ENCODE measurements around the gene USP49.

USP49 gene

DNA sequence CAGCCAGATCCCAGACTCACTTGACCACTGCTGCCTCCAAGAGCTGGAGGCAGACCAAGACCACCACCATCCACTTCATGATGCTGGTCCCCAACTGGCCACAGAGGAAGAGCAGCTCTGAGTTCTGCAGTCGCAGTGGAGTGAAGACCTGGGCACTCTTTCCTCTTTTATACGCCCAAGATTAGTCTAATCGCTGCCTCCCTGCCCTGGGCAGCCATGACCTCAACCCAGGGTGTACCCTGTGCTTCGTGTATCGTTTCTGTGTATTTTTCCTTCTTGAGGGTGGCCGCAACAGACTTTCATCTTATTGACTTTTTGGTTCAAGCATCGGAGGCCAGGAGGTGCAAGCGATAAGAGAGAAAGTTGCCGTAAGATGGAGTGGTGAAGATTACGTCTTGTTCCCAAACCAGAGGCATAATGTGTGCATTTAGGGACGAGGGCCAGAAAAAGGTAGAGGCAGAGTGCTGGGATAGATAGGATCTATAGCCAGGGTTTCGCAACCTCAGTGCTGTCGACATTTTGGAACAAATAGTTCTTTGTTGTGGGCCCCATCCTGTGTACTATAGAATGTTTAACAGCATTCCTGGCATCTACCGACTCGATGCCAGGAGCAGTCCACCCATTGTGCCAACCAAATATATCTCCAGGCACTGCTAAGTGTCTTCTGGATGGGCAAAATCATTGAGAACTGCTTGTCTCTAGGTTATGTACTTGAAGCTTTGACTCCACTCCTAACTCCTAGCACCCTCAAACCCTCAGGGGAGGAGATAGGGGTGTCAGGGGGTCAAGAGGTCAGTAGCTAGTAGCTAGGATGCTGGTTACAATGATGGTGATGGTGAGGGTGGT, 147.7 kb downstream of the USP49 start, which contains the start of gene PGC:
TSS of gene PGC (minus strand) at position 142 of the 846 bp plus-strand sequence. CDS start at position 79, 63 bp downstream.
- no peak within 1 kb of the TSS for H3K9ac ChIP-seq (ENCODE audit: low read length)
- TF ChIP-seq, protein P1, sequence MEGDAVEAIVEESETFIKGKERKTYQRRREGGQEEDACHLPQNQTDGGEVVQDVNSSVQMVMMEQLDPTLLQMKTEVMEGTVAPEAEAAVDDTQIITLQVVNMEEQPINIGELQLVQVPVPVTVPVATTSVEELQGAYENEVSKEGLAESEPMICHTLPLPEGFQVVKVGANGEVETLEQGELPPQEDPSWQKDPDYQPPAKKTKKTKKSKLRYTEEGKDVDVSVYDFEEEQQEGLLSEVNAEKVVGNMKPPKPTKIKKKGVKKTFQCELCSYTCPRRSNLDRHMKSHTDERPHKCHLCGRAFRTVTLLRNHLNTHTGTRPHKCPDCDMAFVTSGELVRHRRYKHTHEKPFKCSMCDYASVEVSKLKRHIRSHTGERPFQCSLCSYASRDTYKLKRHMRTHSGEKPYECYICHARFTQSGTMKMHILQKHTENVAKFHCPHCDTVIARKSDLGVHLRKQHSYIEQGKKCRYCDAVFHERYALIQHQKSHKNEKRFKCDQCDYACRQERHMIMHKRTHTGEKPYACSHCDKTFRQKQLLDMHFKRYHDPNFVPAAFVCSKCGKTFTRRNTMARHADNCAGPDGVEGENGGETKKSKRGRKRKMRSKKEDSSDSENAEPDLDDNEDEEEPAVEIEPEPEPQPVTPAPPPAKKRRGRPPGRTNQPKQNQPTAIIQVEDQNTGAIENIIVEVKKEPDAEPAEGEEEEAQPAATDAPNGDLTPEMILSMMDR (IDR thresholded peaks at IDR 0.05; ENCODE audit: insufficient read depth, low read length, poor library complexity, severe bottlenecking) = no peak
- no peak for TF ChIP-seq EZH2phosphoT487 (conservative IDR thresholded peaks at IDR 0.05; ENCODE audit: low read length)

GRCh38 chr6:41746107-41746506, 149.1 kb downstream of the USP49 start:
- H3K79me2 ChIP-seq (ENCODE audit: insufficient read depth, low read length) = no peaks in the 10 kb centered on the region
- TF ChIP-seq EZH2phosphoT487 (conservative IDR thresholded peaks at IDR 0.05; ENCODE audit: low read length) = no peak
- TF ChIP-seq, protein P1 (IDR thresholded peaks at IDR 0.05; ENCODE audit: insufficient read depth, low read length, poor library complexity, severe bottlenecking) = no peak
- no peak overlapping the region for H3K9ac ChIP-seq (ENCODE audit: low read length)
- H3K36me3 ChIP-seq (ENCODE audit: low read length) = no peaks in the 10 kb centered on the region
- no peak overlapping the region for H3K4me3 ChIP-seq (ENCODE audit: insufficient read depth, low read length, poor library complexity, severe bottlenecking)
- H3K4me2 ChIP-seq (ENCODE audit: low read depth, low read length, poor library complexity, severe bottlenecking) = no peak overlapping the region
- no peak overlapping the region for H3K27ac ChIP-seq (ENCODE audit: low read depth, low read length)
- no peaks in the 10 kb centered on the region for H3K27me3 ChIP-seq (ENCODE audit: low read length)
- no peaks in the 10 kb centered on the region for H3K9me2 ChIP-seq (replicated peaks; ENCODE audit: insufficient read depth, low read length)
- H3K9me3 ChIP-seq (ENCODE audit: insufficient read depth, low read length) = no peaks in the 10 kb centered on the region
- H2AFZ ChIP-seq (ENCODE audit: low read depth, low read length, severe bottlenecking) = no peak overlapping the region
- no peaks in the 10 kb centered on the region for H3F3A ChIP-seq (ENCODE audit: insufficient read depth)
- H4K20me1 ChIP-seq (ENCODE audit: low read depth, low read length) = no peaks in the 10 kb centered on the region

More for the DNA sequence above, 147.7 kb downstream of the USP49 start, which contains the start of gene PGC:
- no peaks in the 10 kb centered on the region for H3K9me3 ChIP-seq (ENCODE audit: insufficient read depth, low read length)
- no peaks in the 10 kb centered on the region for H3K79me2 ChIP-seq (ENCODE audit: insufficient read depth, low read length)
- H3K4me2 ChIP-seq (ENCODE audit: low read depth, low read length, poor library complexity, severe bottlenecking) = no peak within 1 kb of the TSS
- no peak within 1 kb of the TSS for H3K4me3 ChIP-seq (ENCODE audit: insufficient read depth, low read length, poor library complexity, severe bottlenecking)
- H3K36me3 ChIP-seq (ENCODE audit: low read length) = no peaks in the 10 kb centered on the region
- no peaks in the 10 kb centered on the region for H3K9me2 ChIP-seq (replicated peaks; ENCODE audit: insufficient read depth, low read length)
- H4K20me1 ChIP-seq (ENCODE audit: low read depth, low read length) = no peaks in the 10 kb centered on the region
- no peaks in the 10 kb centered on the region for H3F3A ChIP-seq (ENCODE audit: insufficient read depth)
- no peak within 1 kb of the TSS for H2AFZ ChIP-seq (ENCODE audit: low read depth, low read length, severe bottlenecking)
- H3K27ac ChIP-seq (ENCODE audit: low read depth, low read length) = no peak within 1 kb of the TSS
- no peaks in the 10 kb centered on the region for H3K27me3 ChIP-seq (ENCODE audit: low read length)

DNA sequence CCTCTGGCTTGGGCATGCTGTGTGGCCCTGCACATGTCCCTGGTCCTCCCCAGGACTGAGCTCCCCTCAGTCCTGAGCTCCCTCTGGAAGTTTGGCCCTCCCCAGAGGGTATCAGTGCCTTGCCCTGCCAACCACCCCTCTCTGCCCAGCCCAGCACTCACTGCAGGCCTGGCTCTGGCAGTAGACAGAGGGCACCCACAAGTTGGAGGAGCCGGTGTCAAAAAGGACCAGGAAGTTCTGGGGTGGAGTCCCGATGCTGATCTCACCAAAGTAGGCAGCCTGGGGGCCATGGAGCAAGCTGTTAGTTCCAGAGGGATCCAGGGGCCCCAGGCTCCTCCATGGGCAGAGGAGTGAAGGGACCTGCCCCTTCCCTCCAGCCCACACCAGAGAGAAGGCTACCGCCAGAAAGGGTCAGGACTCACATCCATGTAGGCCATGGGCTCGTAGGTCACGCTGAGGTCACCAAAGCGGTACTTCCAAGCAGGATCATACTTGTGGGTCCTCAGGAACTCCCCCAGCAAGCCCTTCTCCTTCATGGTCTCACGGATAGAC, 150.9 kb downstream of the USP49 start:
- Histone ChIP-seq H3K4me2 (ENCODE audit: low read depth, low read length, poor library complexity, severe bottlenecking) (no peak overlapping the region), H3K27me3 (ENCODE audit: low read length) (no peaks in the 10 kb centered on the region), H3K27ac (ENCODE audit: low read depth, low read length) (no peak overlapping the region), H4K20me1 (ENCODE audit: low read depth, low read length) (no peaks in the 10 kb centered on the region), H3K79me2 (ENCODE audit: insufficient read depth, low read length) (no peaks in the 10 kb centered on the region), H3K9ac (ENCODE audit: low read length) (no peak overlapping the region), H2AFZ (ENCODE audit: low read depth, low read length, severe bottlenecking) (no peak overlapping the region), H3K4me3 (ENCODE audit: insufficient read depth, low read length, poor library complexity, severe bottlenecking) (no peak overlapping the region), H3K9me3 (ENCODE audit: insufficient read depth, low read length) (no peaks in the 10 kb centered on the region), H3K9me2 (replicated peaks; ENCODE audit: insufficient read depth, low read length) (no peaks in the 10 kb centered on the region), H3F3A (ENCODE audit: insufficient read depth) (no peaks in the 10 kb centered on the region), H3K36me3 (ENCODE audit: low read length) (no peaks in the 10 kb centered on the region)
- no peak for TF ChIP-seq EZH2phosphoT487 (conservative IDR thresholded peaks at IDR 0.05; ENCODE audit: low read length)
- TF ChIP-seq, protein P1 (IDR thresholded peaks at IDR 0.05; ENCODE audit: insufficient read depth, low read length, poor library complexity, severe bottlenecking) = no peak

Data from SU-DHL-6 (cell line).